Thyroid gland (tissue), 4 donors: ENCODE results near the gene ADAM12.

Source experiments
- POLR2A ChIP-seq, 2 donors: fragments of 450-650 bp; IDR thresholded peaks; one replicate each; pipeline ENCODE4 v1.6.1; 2017; ENCODE audit warnings: antibody characterized with exemption in 2 of 2, mild to moderate bottlenecking in 2 of 2, moderate library complexity in 1 of 2
- TF ChIP-seq, protein P1 (sequence below), 6 experiments: fragments of 200-600 bp in 3 of 6; fragments of 450-650 bp in 3 of 6; sonication (generic) in 3 of 6; IDR thresholded peaks; one replicate each; pipeline ENCODE4 v1.5.1; 2016 to 2019; ENCODE audit warnings: antibody characterized with exemption in 6 of 6, mild to moderate bottlenecking in 2 of 6, inconsistent platforms in 1 of 6, moderate library complexity in 1 of 6

GRCh38 chr10:126058507-126058906 lies 329.8 kb downstream of the ADAM12 start:
- TF ChIP-seq, protein P1, sequence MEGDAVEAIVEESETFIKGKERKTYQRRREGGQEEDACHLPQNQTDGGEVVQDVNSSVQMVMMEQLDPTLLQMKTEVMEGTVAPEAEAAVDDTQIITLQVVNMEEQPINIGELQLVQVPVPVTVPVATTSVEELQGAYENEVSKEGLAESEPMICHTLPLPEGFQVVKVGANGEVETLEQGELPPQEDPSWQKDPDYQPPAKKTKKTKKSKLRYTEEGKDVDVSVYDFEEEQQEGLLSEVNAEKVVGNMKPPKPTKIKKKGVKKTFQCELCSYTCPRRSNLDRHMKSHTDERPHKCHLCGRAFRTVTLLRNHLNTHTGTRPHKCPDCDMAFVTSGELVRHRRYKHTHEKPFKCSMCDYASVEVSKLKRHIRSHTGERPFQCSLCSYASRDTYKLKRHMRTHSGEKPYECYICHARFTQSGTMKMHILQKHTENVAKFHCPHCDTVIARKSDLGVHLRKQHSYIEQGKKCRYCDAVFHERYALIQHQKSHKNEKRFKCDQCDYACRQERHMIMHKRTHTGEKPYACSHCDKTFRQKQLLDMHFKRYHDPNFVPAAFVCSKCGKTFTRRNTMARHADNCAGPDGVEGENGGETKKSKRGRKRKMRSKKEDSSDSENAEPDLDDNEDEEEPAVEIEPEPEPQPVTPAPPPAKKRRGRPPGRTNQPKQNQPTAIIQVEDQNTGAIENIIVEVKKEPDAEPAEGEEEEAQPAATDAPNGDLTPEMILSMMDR (IDR thresholded peaks at IDR 0.05) = no peak
- no peak for TF ChIP-seq POLR2A (IDR thresholded peaks at IDR 0.05)
